Measurements from ENCODE around the gene CD40LG. TPM values are rescaled to one million over a fixed set of nuclear protein-coding genes. Genes with fewer than 3 reads are reported as not detected.

CD40LG gene
- total RNA-seq, 1 donor from 2014 or later = not detected

GRCh38 chrX:136697156-136697555, 49.2 kb downstream of the CD40LG start:
- no peak for DNase-seq

DNA sequence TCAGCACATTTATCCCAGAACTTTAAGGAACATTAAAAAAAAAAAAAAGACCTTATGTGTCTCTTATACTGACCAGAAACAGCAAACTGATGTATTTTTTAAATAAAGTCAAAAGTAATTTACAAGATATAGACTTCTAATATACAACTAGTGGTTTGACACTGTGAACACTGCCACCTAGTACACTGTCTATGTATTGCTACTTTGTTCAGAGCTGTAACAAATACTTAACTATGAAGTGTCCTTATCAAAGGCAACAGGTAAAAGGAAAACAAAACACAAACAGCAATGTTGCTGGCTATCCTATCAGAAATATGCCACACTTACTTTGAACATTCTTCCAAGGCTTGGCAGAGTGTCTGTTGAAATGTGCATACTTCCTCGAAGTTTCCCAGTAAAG, 60.4 kb downstream of the CD40LG start:
- no peak for DNase-seq

Other genes with a start within 250 kb of the CD40LG start
- not detected for gene BRS3, start 160.2 kb upstream of the CD40LG start, total RNA-seq
- gene HTATSF1, start 150.6 kb upstream of the CD40LG start, total RNA-seq = 67.4 TPM
- gene VGLL1, start 115.9 kb upstream of the CD40LG start, total RNA-seq = not detected
- 23.1 TPM for gene ARHGEF6, start 132.8 kb downstream of the CD40LG start, total RNA-seq
- 340 TPM for gene RBMX, start 232.6 kb downstream of the CD40LG start, total RNA-seq

Data from occipital lobe (tissue), 2 donors.